ENCODE results near the gene RAB3C. TPM values are rescaled to one million over a fixed set of nuclear protein-coding genes. Genes with fewer than 3 reads are reported as not detected.

Gene RAB3C
- not detected in 2 replicates for total RNA-seq

GRCh38 chr5:58582803-58583491 is at the start of gene RAB3C:
Gene RAB3C (plus strand): TSS chr5:58583075. CDS start chr5:58583209, 134 bp downstream.

Other genes starting within 250 kb of the RAB3C start
- gene PLK2, start 123.0 kb upstream of the RAB3C start, total RNA-seq: 133 and 1,244 TPM in 2 replicates
- not detected in 2 replicates for gene GAPT, start 91.6 kb upstream of the RAB3C start, total RNA-seq